Measurements from ENCODE around the gene ZMIZ2. TPM values are rescaled to one million over a fixed set of nuclear protein-coding genes. Genes with fewer than 3 reads are reported as not detected.

ZMIZ2 gene
- total and polyA plus RNA-seq, 2 of the 8 experiments (the other 6 are each of a cell fraction or from before 2014, with no cell fraction given), result 24.4 to 66.4 TPM

DNA sequence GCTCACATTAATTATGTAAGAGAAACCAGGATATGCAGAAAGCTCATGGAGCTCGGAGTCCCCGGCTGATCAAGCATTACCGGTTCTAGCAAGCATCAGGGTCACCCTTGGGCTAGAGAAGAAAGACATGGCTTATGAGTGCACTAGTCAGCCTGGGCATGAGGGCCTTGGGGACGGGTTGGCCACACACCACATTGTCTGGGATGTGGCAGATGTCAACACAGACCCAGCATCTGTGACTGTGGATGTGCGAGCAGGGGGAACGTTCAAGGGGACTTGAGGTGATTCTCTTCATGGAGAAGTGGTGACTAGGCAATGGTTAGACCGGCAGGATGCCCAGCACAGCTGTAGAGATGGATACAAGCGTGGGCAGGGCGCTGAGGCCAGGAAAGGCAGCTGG is 13.7 kb downstream of the ZMIZ2 start:
- H3K23me2 ChIP-seq (ENCODE audit: low read depth, low read length), result no peaks in the 10 kb centered on the region
- no peaks in the 10 kb centered on the region for H3K9me3 ChIP-seq (ENCODE audit: insufficient read depth in 2 of 2, low read depth in 1 of 2, low read length in 1 of 2)
- CTCF ChIA-PET (ENCODE audit: partially characterized antibody), result interaction anchor here (1.1 to 2.5 kb wide), 3 partner anchors 10 to 212 kb away, joined by 3 to 7 read pairs (median 5); no protein-coding TSS in a partner anchor
- no peak overlapping the region for H4K91ac ChIP-seq (replicated peaks; ENCODE audit: insufficient read length, low read length)
- no peak overlapping the region for H3K18ac ChIP-seq (ENCODE audit: extremely low read depth, low read length)
- H3K27ac ChIP-seq (ENCODE audit: low read depth, low read length), result no peak overlapping the region
- H3K4me1 ChIP-seq (replicated peaks in 1 of 4; ENCODE audit: control insufficient read depth in 3 of 4, insufficient read depth in 4 of 4, low read length in 3 of 4), result no peaks in the 10 kb centered on the region
- no peak overlapping the region for H2BK15ac ChIP-seq (ENCODE audit: low read length)
- no peaks in the 10 kb centered on the region for H3K27me3 ChIP-seq (replicated peaks in 1 of 4; ENCODE audit: control insufficient read depth in 3 of 4, extremely low read depth in 1 of 4, insufficient read depth in 3 of 4, low read length in 3 of 4)
- POLR2A ChIA-PET (ENCODE audit: partially characterized antibody), result interaction anchor here (0.8 to 2.5 kb wide), 4 partner anchors 11 to 96 kb away, joined by 3 to 8 read pairs (median 6); partner anchors contain the start of gene ZMIZ2
- H4K5ac ChIP-seq (ENCODE audit: insufficient read length, low read depth, low read length), result no peak overlapping the region
- no peak overlapping the region; the same call in 1 of the 2 replicates for H2BK5ac ChIP-seq (ENCODE audit: low read depth, low read length)
- H3K79me2 ChIP-seq (ENCODE audit: control insufficient read depth in 1 of 2, insufficient read depth in 2 of 2, low read length in 2 of 2), result no peaks in the 10 kb centered on the region
- FAIRE-seq (no peak), DNase-seq (ENCODE audit: low read depth in 1 of 2, low spot score in 2 of 2) (no peak)
- H2BK20ac ChIP-seq (ENCODE audit: low read length), result no peak overlapping the region
- H3K23ac ChIP-seq (ENCODE audit: insufficient read length), result no peak overlapping the region
- H2AK5ac ChIP-seq (ENCODE audit: low read depth, low read length), result no peak overlapping the region
- H3K4ac ChIP-seq (replicated peaks; ENCODE audit: insufficient read length, low read depth, low read length), result no peak overlapping the region
- peaks cover 3% of the 10 kb centered on the region; the same call in 1 of the 2 replicates for H3K79me1 ChIP-seq (ENCODE audit: low read depth, low read length)
- 92% methylated on average over 9 of the region's 9 CpGs; no CpG with 5 or more reads in 1 of the 2 experiments for WGBS, 2 experiments (ENCODE audit: extremely low coverage in 1 of 2, insufficient coverage in 1 of 2, insufficient read length in 1 of 2, insufficient replicate concordance in 2 of 2, low coverage in 1 of 2, low lambda C conversion rate in 2 of 2, missing lambda C conversion rate in 1 of 2)
- no peak overlapping the region for H3K56ac ChIP-seq (replicated peaks; ENCODE audit: insufficient read length, low read depth, low read length)
- peaks cover 0 to 12% of the 10 kb centered on the region in 2 experiments for H4K20me1 ChIP-seq (replicated peaks in 1 of 2; ENCODE audit: control insufficient read depth in 1 of 2, insufficient read depth in 2 of 2, low read length in 2 of 2)
- H3K4me3 ChIP-seq (ENCODE audit: extremely low read depth in 1 of 4, insufficient read depth in 2 of 4, low read depth in 3 of 4, low read length in 4 of 4), result no peak overlapping the region
- H2AFZ ChIP-seq (ENCODE audit: low read length), result no peak overlapping the region
- H4K8ac ChIP-seq (ENCODE audit: extremely low read depth, insufficient read depth, low read length), result no peak overlapping the region
- no peak overlapping the region for H2BK120ac ChIP-seq (replicated peaks; ENCODE audit: low read depth, low read length)
- H3K36me3 ChIP-seq (ENCODE audit: control insufficient read depth in 2 of 4, insufficient read depth in 4 of 4, low read length in 3 of 4), result peaks cover 18 to 82% (median 38%) of the 10 kb centered on the region in 4 experiments
- no peak overlapping the region for H3K14ac ChIP-seq (ENCODE audit: insufficient read length)
- no peak overlapping the region for H2BK12ac ChIP-seq (ENCODE audit: low read depth, low read length)
- H3K9ac ChIP-seq (replicated peaks in 1 of 4; ENCODE audit: extremely low read depth in 1 of 4, low read depth in 3 of 4, low read length in 3 of 4), result no peak overlapping the region
- H3K4me2 ChIP-seq (ENCODE audit: insufficient read depth in 1 of 2, low read depth in 2 of 2, low read length in 2 of 2), result no peak overlapping the region
- TF ChIP-seq, protein P1, sequence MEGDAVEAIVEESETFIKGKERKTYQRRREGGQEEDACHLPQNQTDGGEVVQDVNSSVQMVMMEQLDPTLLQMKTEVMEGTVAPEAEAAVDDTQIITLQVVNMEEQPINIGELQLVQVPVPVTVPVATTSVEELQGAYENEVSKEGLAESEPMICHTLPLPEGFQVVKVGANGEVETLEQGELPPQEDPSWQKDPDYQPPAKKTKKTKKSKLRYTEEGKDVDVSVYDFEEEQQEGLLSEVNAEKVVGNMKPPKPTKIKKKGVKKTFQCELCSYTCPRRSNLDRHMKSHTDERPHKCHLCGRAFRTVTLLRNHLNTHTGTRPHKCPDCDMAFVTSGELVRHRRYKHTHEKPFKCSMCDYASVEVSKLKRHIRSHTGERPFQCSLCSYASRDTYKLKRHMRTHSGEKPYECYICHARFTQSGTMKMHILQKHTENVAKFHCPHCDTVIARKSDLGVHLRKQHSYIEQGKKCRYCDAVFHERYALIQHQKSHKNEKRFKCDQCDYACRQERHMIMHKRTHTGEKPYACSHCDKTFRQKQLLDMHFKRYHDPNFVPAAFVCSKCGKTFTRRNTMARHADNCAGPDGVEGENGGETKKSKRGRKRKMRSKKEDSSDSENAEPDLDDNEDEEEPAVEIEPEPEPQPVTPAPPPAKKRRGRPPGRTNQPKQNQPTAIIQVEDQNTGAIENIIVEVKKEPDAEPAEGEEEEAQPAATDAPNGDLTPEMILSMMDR (IDR thresholded peaks at IDR 0.05; ENCODE audit: control extremely low read depth in 1 of 3, insufficient read depth in 1 of 3, low read depth in 1 of 3, low read length in 3 of 3), result no peak
- TF ChIP-seq SUZ12 (IDR thresholded peaks at IDR 0.05; ENCODE audit: low read length) (no peak), RAD21 (IDR thresholded peaks at IDR 0.05 in 1 of 2, conservative IDR thresholded peaks at IDR 0.05 in 1 of 2; ENCODE audit: low read depth in 2 of 2, low read length in 2 of 2) (no peak), RBBP5 (IDR thresholded peaks at IDR 0.05; ENCODE audit: borderline replicate concordance, low read depth, low read length) (no peak), FOSL1 (IDR thresholded peaks at IDR 0.05; ENCODE audit: insufficient read depth, low read depth, low read length) (no peak), BCL11A (IDR thresholded peaks at IDR 0.05; ENCODE audit: low read depth in 2 of 2, low read length in 2 of 2) (no peak), SP1 (IDR thresholded peaks at IDR 0.05; ENCODE audit: low read depth, low read length) (no peak), RNF2 (IDR thresholded peaks at IDR 0.05; ENCODE audit: borderline replicate concordance, low read depth, low read length, missing control alignments, poor library complexity, severe bottlenecking) (no peak)
- TF ChIP-seq, protein P2, sequence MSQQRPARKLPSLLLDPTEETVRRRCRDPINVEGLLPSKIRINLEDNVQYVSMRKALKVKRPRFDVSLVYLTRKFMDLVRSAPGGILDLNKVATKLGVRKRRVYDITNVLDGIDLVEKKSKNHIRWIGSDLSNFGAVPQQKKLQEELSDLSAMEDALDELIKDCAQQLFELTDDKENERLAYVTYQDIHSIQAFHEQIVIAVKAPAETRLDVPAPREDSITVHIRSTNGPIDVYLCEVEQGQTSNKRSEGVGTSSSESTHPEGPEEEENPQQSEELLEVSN (IDR thresholded peaks at IDR 0.05), result no peak

All from H1 (cell line).